ENCODE data around the gene TMEM37.

TMEM37 gene

DNA sequence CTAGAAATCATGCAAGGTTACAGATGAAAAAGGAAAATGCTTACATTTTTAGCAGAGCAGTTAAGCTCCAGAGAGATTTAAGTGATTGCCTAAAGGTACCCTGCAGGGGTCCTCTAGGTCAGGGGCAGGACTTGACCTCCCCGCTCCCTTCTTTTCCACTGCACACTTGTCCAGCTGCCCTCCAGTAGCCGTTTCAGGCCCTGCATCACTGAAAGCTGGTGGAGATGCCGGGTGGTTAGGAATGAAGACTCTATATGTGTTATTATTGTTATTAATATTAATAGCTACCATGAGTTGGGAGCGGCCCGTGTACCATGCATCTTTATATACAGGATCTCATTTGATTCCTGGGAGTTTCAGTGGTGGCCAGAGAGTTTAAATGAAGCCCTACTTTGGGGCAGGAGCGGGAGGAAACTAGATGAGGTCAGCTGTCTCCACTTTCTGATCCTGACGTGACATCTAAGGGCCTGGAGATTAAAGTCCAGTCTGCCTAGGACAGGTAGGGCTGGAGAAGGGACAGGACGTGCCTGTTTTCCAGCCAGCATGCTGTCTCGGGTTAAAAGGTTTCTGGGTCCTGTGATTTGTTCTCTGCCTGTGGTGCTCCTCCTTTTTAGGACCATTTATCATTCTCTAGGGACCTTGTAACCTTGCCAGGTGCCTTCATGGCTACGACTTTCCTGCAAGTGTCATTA, 2.1 kb downstream of the TMEM37 start:
- no peak for DNase-seq (ENCODE audit: low spot score)

DNA sequence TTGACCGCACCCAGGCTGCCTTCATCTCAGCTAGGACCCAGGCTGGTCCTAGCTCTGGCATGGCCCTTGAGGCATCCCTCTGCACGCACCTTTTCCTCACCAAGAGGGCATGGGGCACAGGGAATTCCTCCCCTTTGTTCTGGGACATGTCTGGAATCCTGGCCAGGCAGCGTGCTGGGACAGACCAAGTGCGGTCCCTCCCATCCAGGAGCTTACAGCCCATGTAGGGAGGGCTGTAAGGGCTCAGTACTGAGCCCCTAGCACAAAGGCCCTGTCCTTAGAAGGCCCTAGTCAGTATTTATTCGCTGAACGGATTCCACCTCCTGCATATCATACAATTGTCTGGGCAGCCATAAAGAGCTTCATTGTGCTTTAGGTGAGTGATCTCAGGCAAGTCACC, 3.0 kb downstream of the TMEM37 start:
- no peak for DNase-seq (ENCODE audit: low spot score)

- no peak for DNase-seq (ENCODE audit: low spot score)
Measured at GRCh38 chr2:119435081-119435952, 3.7 kb downstream of the TMEM37 start.

DNA sequence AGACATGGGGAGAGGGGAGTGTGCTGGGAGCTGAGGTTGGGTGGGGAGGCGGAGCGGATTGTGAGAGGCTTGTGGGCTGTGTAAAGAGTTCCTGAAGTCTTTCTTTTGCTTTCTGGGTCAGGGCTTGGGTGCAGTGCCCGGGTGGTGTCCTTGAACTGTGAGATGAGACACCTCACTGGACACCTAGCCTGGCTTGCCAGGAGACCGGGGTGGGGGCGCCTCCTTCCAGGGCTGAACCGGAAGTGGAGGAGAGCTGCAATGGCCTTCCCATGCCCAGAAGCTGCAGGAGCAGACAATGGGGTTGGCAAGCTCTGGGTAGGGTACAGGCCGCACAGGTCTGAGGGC, 4.3 kb downstream of the TMEM37 start:
- DNase-seq (ENCODE audit: low spot score): no peak

GRCh38 chr2:119436993-119437772, 5.5 kb downstream of the TMEM37 start:
- DNase-seq (ENCODE audit: low spot score): no peak

DNA sequence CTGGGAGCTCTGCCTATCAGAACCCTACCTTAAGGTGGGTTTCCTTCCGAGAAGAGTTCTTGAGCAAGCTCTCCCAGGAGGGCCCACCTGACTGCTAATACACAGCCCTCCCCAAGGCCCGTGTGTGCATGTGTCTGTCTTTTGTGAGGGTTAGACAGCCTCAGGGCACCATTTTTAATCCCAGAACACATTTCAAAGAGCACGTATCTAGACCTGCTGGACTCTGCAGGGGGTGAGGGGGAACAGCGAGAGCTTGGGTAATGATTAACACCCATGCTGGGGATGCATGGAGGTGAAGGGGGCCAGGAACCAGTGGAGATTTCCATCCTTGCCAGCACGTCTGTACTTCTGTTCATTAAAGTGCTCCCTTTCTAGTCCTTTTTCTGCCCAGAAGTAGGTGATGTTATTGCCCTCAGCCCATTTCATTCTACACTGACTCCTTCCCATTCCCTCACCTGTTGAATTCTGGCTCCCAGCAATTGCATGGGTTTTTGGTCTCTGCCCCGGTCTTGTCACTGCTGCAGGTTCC, 6.5 kb downstream of the TMEM37 start:
- DNase-seq (ENCODE audit: low spot score): no peak

DNA sequence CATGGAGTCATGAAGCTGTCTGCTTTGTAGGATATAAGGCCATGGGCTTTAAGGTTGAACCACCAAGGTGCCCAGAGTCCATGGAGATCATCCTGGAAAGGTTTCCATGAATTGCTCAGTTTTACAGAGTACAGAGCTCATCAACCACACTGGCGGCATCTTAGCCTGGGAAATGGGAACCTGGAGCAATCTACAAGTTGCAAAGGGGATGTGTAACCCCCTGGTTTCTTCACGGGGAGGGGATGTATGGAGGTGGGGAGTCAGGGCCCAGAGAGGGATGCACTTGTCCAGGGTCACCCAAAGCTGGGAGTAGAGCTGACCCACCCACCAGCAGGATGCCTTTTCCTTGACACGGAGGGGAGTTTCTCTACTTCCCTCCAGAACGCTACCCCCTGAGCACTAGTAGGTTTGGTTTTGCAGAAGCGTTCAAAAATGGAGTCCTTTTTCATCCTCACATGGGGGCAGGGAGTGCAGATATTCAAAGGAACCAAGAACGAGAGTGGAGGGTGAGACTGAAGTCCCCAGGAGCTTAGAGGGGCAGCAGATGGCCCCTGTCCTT, 7.2 kb downstream of the TMEM37 start:
- no peak for DNase-seq (ENCODE audit: low spot score)

GRCh38 chr2:119439574-119440500, 8.2 kb downstream of the TMEM37 start:
- no peak for DNase-seq (ENCODE audit: low spot score)

GRCh38 chr2:119440501-119440870, 8.8 kb downstream of the TMEM37 start:
- no peak for DNase-seq (ENCODE audit: low spot score)

DNA sequence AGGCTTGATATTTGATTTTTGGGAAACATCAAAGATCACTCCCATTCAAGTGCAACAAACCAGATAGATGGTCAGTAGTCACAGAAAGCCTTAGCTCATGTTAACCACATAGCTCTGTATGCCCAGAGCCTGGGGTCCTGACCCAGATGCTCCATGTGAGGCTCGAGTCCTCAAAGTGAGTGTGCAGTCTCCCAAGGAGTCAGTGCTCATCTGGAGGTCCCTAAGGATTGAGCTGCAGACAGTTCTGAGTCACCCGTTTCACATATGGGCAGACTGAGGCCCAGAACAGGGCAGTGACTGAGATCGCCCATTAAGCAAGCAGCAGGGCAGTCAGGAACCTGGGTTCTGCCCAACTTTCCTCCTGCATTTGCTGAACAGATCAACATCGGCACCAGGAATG, 9.2 kb downstream of the TMEM37 start:
- no peak for DNase-seq (ENCODE audit: low spot score)

GRCh38 chr2:119441376-119442225, 9.9 kb downstream of the TMEM37 start:
- no peak for DNase-seq (ENCODE audit: low spot score)

DNA sequence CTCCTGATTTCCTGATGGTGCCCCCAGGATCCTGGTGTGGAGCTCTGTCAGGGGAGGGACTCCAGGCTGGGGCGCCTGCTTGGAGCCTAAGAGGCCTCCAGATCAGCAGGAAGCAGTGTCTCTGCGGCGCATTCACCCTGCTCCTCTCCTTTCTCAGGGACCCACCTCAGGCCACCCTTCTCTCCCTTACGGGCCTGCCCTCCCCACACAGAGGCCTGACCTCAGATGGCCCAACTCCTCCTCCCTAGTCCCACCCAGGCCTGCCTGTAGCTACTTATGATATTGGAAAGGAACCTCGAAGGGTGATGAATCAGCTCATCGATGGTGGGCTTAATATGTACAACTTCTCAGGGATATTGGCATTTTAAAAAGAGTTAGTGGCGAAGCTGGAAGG, 10.6 kb downstream of the TMEM37 start:
- DNase-seq (ENCODE audit: low spot score): no peak

GRCh38 chr2:119442850-119443249, 11.2 kb downstream of the TMEM37 start:
- DNase-seq (ENCODE audit: low spot score): no peak

- no peak for DNase-seq (ENCODE audit: low spot score)
Measured at GRCh38 chr2:119446037-119446436, 14.4 kb downstream of the TMEM37 start.

DNA sequence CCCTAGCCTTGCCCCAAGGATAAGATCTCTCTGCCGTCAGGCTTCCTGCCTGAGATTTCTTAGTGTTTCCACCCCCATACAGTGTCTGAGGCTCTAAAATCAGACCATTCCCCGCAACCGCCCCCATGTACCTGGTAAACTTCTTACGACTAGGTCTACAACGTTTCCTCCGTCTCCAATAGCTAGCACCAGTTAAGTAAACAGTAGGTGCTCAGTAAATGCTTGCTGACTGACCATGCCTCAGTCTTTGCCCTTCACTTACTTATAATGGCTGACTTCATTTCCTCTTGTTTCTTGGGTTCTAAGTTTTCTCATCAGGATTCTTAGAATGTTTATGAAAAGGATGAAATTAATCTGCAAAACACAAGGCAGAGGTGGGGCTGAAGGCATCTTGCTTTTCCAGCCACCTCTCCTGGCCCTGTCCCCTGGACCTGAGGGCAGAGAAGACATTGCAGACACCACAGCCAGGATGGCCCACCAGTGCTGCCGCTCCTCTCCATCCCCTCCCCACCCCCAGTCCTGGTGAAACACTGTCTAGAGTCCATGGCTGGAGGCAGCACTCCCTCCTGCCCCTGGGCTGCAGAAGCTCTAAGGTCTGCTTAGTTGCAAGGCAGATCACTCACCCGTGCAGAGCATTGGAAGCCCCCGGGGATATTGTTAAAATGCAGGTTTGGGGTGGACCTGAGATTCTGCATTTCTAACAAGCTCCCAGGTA, 16.9 kb downstream of the TMEM37 start:
- no peak for DNase-seq (ENCODE audit: low spot score)

DNA sequence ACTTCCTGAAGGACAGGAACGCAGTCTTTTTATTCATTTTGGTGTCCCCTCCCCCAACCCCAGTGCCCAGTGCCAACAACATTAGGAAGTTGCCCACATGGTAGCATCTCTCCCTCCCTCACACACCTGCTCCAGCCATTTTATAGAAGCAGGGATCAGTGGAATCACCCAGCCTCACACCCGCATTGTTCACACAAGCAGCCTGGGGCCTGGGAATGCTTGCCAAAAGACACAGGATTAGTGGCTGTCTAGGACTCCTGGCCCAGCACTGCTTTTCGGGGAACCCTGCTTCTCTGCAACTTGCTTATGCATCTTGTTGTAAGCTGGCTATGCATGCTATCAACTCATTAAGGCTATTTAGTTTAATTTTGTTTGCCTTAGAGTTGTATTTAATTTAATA, 17.9 kb downstream of the TMEM37 start:
- DNase-seq (ENCODE audit: low spot score): no peak

DNA sequence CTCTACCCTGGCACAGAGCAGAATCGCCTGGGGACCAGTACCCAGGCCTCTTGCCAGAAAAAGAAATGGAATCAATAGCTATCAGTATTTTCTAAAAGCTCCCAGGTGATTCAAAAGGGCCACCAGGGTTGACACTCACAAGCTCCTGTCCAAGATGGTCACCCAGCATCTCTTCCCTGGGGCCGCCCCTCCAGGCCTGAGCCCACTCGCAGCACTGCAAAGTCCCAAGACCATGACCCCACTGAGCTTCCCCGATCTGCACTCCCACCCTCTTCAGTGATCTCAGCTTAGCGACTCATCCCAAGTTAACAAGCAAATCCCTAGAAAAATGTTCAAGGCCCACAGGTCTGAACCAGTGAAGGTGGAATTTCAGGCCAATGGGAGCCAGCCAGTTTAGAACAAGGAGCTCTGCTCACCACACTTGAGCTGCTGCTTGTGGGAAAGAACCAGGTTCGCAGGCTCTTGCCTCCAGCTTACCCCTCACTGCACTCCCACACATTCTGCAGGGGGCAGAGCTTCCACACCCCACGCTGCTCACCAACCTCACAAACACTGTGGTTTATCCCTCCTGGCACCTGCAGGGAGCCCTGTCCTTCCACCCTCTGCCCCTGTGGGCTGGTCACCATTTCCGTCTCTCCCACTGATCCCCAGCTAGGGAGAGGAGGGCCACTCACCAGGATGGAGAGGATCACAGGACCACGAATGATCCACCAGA, 19.8 kb downstream of the TMEM37 start:
- DNase-seq (ENCODE audit: low spot score): no peak

GRCh38 chr2:119453972-119454593, 22.4 kb downstream of the TMEM37 start:
- no peak for DNase-seq (ENCODE audit: low spot score)
